Right ventricle myocardium inferior (tissue), 1 donor: ENCODE measurements around the gene MPHOSPH9. TPM values are rescaled to one million over a fixed set of nuclear protein-coding genes. Genes with fewer than 3 reads are reported as not detected.
"Not testable (repeated sequence)": the region's sequence is repeated elsewhere in the genome, so short reads cannot be mapped to it uniquely, and the experiment has no call there.

ENCODE experiments used
- ATAC-seq: fragments of 200-7000 bp; cut with Tn5 transposase; one replicate; pipeline ENCODE4 v1.9.1; 2020; ENCODE audit warnings: mild to moderate bottlenecking, moderate library complexity
- DNase-seq: peaks from one replicate; pipeline ENCODE4 v3.0.0; 2021; ENCODE audit errors: missing footprints
- intact Hi-C: fragments of 100-400 bp; cut with DNase I; formaldehyde crosslinking; loops from one replicate; pipeline ENCODE4 v1.11.0; 2022
- total RNA-seq: library from RNA; stranded (reverse); fragmentation: NEBNext Ultra II Directional; extraction: Animal tissue kit (Norgen Biotek cat#: 25700); gene quantifications from one replicate; pipeline ENCODE4 v1.2.1, GENCODE V29; 2021
- donor health status: DM: no; HTN: yes; CAD: no; lungs with severe emphysema.

The MPHOSPH9 gene
- total RNA-seq, 1 donor from 2014 or later: 21.3 TPM

DNA sequence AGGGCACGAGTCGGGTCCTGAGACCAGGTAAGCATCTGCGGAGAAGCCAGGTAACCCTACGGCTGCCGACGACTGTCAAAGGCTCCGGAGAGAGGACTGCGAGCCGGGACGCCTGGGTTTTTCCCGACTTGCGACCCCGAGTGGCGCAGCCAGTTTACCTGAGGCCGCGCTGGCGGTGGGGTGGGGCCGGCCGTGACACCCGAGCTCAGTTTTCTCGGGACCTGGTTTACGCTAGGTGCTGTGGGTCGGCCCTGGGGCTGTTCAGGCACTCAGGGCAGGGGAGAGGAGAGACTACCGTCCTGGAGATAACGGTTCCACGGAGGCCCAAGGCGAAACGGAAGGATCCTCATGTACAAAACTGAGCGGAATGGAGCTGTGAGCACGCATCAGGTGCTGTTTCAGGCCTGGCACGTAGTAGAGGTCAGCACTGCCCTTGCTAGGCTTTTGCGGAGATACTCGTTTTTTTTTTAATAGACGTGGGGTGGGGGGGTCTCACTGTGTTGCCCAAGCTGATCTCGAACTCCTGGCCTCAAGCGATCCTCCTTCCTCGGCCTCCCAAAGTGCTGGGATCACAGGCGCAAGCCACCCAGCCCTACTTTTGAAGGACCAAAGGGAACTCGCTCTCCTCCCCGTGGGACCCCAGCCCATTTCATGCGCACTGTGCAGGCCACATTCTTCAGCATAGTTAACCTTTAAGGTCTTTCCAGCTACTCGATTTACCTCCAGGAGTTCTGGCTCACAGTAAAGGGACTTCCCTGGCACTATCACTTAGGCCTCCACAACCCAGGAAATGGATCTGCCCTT, 766 bp upstream of the MPHOSPH9 start:
- no peak for DNase-seq
- no peak for ATAC-seq
- intact Hi-C loops: loop anchor here (5.0 to 10.0 kb wide), 3 partner anchors 81 to 369 kb away; partner anchors contain the start of gene PITPNM2

DNA sequence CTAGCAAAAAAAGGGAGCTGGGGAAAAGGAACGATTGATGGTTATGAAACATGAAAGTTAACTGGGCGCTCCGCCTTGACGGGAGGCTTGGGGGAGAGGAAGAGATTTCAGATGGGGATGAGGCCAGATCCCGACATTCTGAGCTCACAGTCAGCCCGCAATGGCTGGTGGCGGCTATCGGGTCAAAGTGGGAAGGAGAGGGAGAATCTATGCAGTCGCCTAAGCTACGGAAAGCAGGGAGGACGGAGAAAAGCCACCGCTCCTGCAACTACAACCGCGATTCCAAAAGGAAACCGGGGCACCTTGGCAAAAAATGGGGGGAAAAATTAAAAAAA, 502 bp downstream of the MPHOSPH9 start:
- ATAC-seq (peak; percentile 1), DNase-seq (no peak)
- intact Hi-C loops: loop anchor here (5.0 to 10.0 kb wide), 3 partner anchors 80 to 368 kb away; partner anchors contain the start of gene PITPNM2

DNA sequence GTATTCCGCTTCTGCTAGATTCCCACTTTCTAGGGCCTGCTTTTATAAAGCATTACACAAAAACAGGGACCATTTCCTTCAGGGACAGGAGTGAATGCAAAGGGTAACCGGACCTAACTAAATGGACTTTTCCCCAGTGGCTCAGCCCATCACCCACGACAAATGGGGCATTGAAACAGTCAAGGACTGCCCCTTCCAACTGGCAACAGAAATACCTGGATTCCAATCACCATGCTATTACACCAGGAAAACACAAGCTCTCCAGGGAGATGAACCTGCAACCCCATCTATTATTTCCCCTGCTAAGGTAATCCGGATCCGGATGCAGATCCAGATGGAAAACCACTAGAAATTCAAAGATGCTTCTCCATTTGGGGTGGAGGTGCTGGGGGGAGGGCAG, 1.0 kb downstream of the MPHOSPH9 start:
- intact Hi-C loops: loop anchor here (5.0 to 10.0 kb wide), 3 partner anchors 80 to 367 kb away; partner anchors contain the start of gene PITPNM2
- no peak for ATAC-seq
- no peak for DNase-seq

DNA sequence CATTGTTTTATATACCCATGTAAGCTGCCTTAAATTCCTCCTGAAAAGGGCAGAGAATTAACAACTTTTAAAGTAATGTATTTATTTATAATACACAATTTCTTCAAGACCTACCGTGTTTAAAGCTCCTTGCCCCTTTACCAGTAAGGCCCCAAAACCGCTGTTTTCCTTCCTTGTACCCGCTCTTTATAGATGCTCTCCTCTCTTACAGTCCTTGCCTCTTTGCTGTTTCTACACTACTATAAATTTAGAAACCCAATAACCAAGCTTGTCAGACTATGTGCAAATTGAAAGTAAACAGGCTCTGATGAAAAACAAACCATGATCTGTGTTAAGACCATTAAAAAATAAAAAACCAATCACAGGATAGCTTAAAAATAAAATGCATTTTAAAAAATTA, 3.9 kb downstream of the MPHOSPH9 start:
- intact Hi-C loops: no loop called here
- DNase-seq (no peak), ATAC-seq (no peak)

DNA sequence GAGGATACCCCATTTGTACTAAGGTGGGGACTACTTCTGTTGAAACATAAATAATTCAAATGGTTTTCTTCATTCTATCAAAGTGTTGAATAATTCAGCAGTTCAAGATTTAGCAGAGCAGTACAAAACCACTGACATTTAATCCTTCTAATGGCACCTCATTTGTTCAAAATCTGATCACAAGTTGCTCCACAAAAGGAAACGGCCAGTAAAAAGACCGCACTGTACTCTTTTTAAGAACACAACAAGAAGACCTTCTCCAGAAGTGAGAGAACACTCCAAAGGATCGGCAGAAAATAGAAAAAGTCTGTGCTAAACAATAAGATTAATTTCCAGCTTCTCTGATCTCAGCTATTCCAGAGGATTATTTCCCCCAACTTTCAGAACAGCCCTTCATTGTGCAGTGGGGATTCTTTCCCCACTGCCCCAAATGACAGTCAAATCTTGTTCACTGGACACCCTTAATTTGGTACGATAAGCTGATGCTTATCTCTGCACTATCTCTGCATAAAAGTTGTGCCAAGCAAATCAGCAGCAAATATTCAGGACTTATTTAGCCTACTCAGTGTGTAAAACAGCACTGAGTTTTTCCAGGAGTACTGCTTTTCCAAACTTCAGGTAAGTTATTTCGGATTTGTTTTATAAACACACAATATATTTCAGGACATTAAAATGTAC, 5.2 kb downstream of the MPHOSPH9 start:
- intact Hi-C loops: no loop called here
- no peak for ATAC-seq

DNA sequence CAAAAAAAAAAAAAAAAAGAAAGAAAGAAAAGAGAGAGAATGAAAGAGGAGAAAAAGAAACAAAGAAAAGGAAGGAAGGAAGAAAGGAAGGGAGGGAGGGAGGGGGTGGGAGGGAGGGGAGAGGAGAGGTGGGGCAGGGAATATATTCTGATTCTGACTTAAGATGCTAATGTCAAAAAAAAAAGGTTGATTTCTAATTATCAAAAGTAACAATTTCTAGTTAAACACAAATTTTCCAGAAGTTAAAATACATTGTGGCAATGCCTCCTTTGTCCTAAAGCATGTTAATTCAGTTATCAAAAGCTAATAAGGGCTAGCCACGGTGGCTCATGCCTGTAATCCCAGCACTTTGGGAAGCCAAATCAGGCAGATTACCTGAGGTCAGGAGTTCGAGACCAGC, 7.5 kb downstream of the MPHOSPH9 start:
- no peak for ATAC-seq
- no peak for DNase-seq
- intact Hi-C loops: no loop called here

More for the DNA sequence above, 5.2 kb downstream of the MPHOSPH9 start:
- no peak for DNase-seq

GRCh38 chr12:123223241-123223668, 9.7 kb downstream of the MPHOSPH9 start:
- intact Hi-C loops: no loop called here
- DNase-seq (no peak), ATAC-seq (no peak)

DNA sequence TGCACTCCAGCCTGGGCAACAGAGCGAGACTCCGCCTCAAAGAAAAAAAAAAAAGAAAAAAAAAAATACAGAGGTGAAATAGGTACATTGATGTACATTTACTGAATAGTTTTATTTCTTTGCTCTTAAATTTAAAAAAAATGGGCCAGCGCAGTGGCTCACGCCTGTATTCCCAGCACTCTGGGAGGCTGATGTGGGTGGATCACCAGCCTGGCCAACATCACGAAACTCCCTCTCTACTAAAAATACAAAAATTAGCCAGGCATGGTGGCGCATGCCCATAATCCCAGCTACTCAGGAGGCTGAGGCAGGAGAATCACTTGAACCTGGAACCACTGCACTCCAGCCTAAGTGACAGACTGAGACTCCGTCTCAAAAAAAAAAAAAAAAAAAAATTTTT, 25.1 kb downstream of the MPHOSPH9 start:
- intact Hi-C loops, ATAC-seq, DNase-seq: not testable (repeated sequence)

GRCh38 chr12:123206794-123207193, 26.1 kb downstream of the MPHOSPH9 start:
- intact Hi-C loops, DNase-seq, ATAC-seq: not testable (repeated sequence)

DNA sequence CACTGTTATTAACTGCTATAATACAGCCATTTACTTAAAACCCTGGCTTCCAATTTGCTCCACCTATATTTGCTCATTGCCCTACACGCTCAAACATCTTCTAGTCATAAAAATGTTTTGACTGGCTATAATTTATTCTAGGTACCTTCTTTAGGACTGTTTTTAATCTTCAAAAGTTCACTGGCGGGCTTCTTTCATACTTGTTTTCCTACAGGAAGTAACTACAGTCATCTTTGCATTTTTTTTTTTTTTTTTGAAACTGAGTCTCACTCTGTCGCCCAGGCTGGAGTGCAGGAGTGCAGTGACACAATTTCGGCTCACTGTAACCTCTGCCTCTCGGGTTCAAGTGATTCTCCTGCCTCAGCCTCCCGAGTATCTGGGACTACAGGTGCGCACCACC, 32.5 kb downstream of the MPHOSPH9 start:
- DNase-seq (no peak), ATAC-seq (no peak)
- intact Hi-C loops: no loop called here

DNA sequence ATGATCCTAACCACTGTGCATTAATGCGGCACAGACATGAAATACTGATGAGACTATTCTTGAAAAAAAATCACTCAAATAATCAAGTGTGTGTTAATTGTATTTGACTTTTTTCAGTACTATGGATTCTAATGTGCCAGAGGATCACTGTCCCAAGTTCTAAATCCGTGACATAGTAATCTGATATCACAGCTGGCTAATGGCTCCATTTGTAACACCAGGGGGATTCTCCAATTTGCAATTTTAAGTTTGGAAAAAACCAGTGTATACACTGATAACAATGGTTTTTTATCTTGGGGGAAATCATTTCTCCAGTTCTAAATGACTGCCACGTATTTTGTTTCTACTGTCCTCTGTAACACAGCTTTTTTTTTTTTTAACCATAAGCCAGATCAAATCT, 33.0 kb downstream of the MPHOSPH9 start:
- ATAC-seq (no peak), DNase-seq (no peak)
- intact Hi-C loops: no loop called here

DNA sequence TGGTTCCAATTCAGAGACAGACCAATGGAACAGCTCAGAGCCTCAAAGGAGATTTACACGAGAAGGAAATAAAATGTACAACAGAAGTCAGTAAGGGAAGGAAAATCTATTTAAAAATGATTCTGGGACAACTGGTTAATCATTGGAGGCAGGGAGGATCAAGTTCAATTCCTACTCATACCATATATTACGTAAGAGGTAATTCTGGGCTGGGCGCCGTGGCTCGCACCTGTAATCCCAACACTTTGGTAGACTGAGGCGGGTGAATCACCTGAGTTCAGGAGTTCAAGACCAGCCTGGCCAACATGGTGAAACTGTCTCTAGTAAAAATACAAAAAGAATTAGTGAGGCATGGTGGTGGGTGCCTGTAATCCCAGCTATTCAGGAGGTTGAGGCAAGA, 45.3 kb downstream of the MPHOSPH9 start:
- no peak for DNase-seq
- intact Hi-C loops: no loop called here
- ATAC-seq: no peak

DNA sequence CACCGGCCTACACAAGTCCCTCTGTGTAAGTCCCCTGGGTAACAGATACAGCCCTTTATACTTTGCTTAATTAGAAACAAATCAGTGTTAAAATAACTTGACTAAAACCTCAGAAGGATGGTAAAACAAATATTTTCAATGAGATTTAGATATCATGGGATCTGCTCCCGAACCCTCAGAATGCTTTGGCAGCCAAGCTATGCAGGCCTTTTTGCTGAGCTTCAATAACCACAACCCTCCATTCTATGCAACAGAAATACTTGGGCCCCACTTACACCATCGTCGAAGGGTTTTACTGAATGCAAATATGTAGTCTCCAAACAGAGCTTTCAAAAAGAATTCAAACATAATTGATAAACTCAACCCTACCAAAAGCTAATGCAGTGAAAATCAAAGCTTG, 52.8 kb downstream of the MPHOSPH9 start:
- intact Hi-C loops: no loop called here
- ATAC-seq (no peak), DNase-seq (no peak)

- DNase-seq: no peak
- intact Hi-C loops: no loop called here
- ATAC-seq: no peak
Observed at GRCh38 chr12:123171967-123172366, 61.0 kb downstream of the MPHOSPH9 start.

DNA sequence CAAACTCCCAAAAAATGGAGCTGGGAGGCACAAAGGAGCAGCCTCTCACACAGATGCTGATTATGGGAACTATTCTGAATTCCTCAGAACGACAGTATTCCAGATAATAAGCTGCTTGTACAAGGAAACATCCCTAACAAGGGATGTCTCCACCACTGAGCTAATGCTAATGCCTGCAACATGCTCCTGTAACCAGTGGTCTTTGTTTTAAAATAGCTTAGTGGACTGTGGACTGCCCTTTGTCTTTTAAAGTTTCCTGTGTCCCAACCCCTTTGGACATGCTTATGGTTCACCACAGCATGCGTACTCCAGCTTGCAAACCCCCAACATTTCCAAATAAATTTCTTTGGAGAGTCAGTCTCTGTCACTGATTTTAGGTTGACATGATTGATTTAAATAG, 65.6 kb downstream of the MPHOSPH9 start:
- ATAC-seq: no peak
- DNase-seq: no peak
- intact Hi-C loops: no loop called here

GRCh38 chr12:123165537-123165936, 67.4 kb downstream of the MPHOSPH9 start:
- DNase-seq (no peak), ATAC-seq (no peak)
- intact Hi-C loops: no loop called here

- no peak for DNase-seq
- intact Hi-C loops: no loop called here
- no peak for ATAC-seq
Observed at GRCh38 chr12:123164710-123165261, 68.2 kb downstream of the MPHOSPH9 start.

DNA sequence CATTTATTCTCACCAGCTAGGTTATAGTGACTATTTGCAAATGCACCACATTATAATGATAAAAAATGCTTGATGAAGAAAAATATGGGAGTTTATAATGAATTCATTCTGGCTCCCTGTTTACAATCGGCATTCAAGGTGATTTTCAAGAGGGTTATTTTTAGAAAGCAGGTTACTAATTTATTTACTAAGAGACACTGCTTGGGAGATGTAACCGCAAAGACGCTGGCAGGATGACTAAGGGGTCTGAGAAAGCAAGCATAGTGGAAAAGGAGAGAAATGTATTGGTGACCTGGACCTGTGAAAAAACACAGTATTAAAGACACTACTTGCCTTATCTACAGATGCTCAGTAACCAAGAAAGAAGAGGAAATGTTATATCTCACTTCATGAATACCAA, 68.7 kb downstream of the MPHOSPH9 start:
- intact Hi-C loops: no loop called here
- ATAC-seq (no peak), DNase-seq (no peak)

- no peak for DNase-seq
- intact Hi-C loops: no loop called here
- no peak for ATAC-seq
Observed at GRCh38 chr12:123163227-123163626, 69.7 kb downstream of the MPHOSPH9 start.
